Measurements from ENCODE around the gene AKR7A2.

The AKR7A2 gene

DNA sequence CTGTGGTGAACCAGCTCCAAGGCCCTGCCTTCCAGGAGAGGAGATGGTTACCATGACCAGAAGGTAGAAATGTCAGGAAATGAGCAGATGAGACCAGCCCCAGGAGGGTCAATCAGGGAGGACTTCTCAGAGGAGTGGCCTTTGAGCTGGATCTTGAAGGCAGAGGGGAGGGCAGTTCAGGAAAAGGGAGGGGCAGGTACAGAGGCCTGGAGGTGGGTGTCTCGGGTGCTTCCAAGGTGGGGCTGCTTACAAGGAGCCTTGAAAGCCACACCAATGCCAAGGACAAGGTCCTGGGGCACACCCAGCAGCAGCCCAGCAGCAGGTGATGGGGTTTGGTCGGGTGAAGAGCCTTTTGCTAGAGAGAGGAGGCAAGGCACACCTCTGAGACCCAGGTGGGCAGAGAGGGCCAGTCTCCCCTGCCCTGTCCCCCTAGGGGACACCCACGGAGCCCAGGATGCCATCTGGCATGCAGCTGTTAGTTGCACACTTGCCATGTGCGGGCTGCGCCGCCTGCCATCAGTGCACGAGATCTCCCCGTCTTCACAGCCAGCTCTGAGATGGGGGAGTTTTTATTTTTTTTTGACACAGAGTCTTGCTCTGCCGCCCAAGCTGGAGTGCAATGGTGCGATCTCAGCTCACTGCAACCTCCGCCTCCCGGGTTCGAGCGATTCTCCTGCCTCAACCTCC is 18.6 kb upstream of the AKR7A2 start:
- Histone ChIP-seq H3K14ac (ENCODE audit: low read length) (no peak overlapping the region), H2BK5ac (ENCODE audit: low read depth, low read length, poor library complexity) (no peak overlapping the region), H3K79me1 (ENCODE audit: low read length) (no peaks in the 10 kb centered on the region), H3K36me3 (ENCODE audit: control insufficient read depth in 1 of 2, insufficient read depth in 2 of 2, low read length in 2 of 2) (peaks cover 31 to 42% of the 10 kb centered on the region in 2 experiments), H4K12ac (ENCODE audit: low read depth, low read length) (no peak overlapping the region), H3K4me2 (ENCODE audit: low read length) (no peak overlapping the region), H3K4me3 (ENCODE audit: low read depth, low read length) (no peak overlapping the region), H3K9me3 (ENCODE audit: insufficient read depth, low read depth, low read length) (no peaks in the 10 kb centered on the region), H2AK5ac (ENCODE audit: low read length) (no peak overlapping the region), H3K27ac (ENCODE audit: low read depth, low read length) (no peak overlapping the region), H4K91ac (ENCODE audit: low read depth, low read length) (no peak overlapping the region), H2BK120ac (ENCODE audit: insufficient read depth, low read length, poor library complexity) (no peak overlapping the region), H4K8ac (ENCODE audit: low read depth, low read length) (no peak overlapping the region), H3K18ac (ENCODE audit: low read length) (no peak overlapping the region), H2BK12ac (ENCODE audit: low read length) (no peak overlapping the region), H3K4ac (ENCODE audit: low read depth, low read length) (no peak overlapping the region), H3K9ac (ENCODE audit: low read length) (no peak overlapping the region), H3K79me2 (ENCODE audit: control insufficient read depth, insufficient read depth, low read length, poor library complexity) (no peaks in the 10 kb centered on the region), H3K4me1 (ENCODE audit: control insufficient read depth in 1 of 2, insufficient read depth in 2 of 2, low read length in 2 of 2) (peaks cover 2 to 4% of the 10 kb centered on the region in 2 experiments), H2AFZ (ENCODE audit: insufficient read depth, low read length, poor library complexity) (no peak overlapping the region), H3K23ac (ENCODE audit: low read length) (no peak overlapping the region), H3K27me3 (ENCODE audit: insufficient read depth, low read length) (no peaks in the 10 kb centered on the region)
- DNase-seq, result no peak
- no CpG with 5 or more reads among the region's 14 CpGs for WGBS (ENCODE audit: extremely low coverage, insufficient coverage, insufficient read length)

DNA sequence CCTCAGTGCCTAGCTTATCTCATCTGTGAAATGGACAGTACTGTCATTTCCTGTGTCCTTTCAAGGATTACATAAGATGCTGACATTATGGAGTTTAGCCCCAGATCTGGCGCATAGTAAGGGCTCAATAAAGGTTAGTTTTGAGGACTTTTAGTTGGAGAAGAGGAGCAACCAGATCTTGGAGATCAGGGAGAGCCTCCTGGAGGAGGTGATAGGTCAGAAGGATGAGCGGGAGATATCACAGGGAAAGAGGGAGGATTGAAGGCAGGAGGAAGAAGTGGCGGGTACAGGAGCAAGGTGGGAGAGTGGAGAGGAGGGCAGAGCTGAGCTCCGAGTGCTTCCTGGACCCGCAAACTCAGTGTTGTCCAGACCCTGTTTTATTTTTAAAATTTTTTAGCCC is 17.7 kb upstream of the AKR7A2 start:
- H2BK5ac ChIP-seq (ENCODE audit: low read depth, low read length, poor library complexity), result no peak overlapping the region
- no peak overlapping the region for H3K9ac ChIP-seq (ENCODE audit: low read length)
- no peak overlapping the region for H2BK12ac ChIP-seq (ENCODE audit: low read length)
- H3K79me2 ChIP-seq (ENCODE audit: control insufficient read depth, insufficient read depth, low read length, poor library complexity), result no peaks in the 10 kb centered on the region
- peaks cover 41 to 50% of the 10 kb centered on the region in 2 experiments for H3K36me3 ChIP-seq (ENCODE audit: control insufficient read depth in 1 of 2, insufficient read depth in 2 of 2, low read length in 2 of 2)
- no peak overlapping the region for H2BK120ac ChIP-seq (ENCODE audit: insufficient read depth, low read length, poor library complexity)
- no peak overlapping the region for H3K4me2 ChIP-seq (ENCODE audit: low read length)
- H2AK5ac ChIP-seq (ENCODE audit: low read length), result no peak overlapping the region
- no peak overlapping the region for H2AFZ ChIP-seq (ENCODE audit: insufficient read depth, low read length, poor library complexity)
- H3K79me1 ChIP-seq (ENCODE audit: low read length), result no peaks in the 10 kb centered on the region
- peaks cover 2 to 4% of the 10 kb centered on the region in 2 experiments for H3K4me1 ChIP-seq (ENCODE audit: control insufficient read depth in 1 of 2, insufficient read depth in 2 of 2, low read length in 2 of 2)
- no peak overlapping the region for H3K4me3 ChIP-seq (ENCODE audit: low read depth, low read length)
- H4K12ac ChIP-seq (ENCODE audit: low read depth, low read length), result no peak overlapping the region
- H3K18ac ChIP-seq (ENCODE audit: low read length), result no peak overlapping the region
- H4K8ac ChIP-seq (ENCODE audit: low read depth, low read length), result no peak overlapping the region
- H3K14ac ChIP-seq (ENCODE audit: low read length), result no peak overlapping the region
- H3K9me3 ChIP-seq (ENCODE audit: insufficient read depth, low read depth, low read length), result no peaks in the 10 kb centered on the region
- no peak for DNase-seq
- H3K23ac ChIP-seq (ENCODE audit: low read length), result no peak overlapping the region
- H3K27ac ChIP-seq (ENCODE audit: low read depth, low read length), result no peak overlapping the region
- WGBS (ENCODE audit: extremely low coverage, insufficient coverage, insufficient read length), result no CpG with 5 or more reads among the region's 5 CpGs
- no peak overlapping the region for H3K4ac ChIP-seq (ENCODE audit: low read depth, low read length)
- no peak overlapping the region for H4K91ac ChIP-seq (ENCODE audit: low read depth, low read length)
- H3K27me3 ChIP-seq (ENCODE audit: insufficient read depth, low read length), result no peaks in the 10 kb centered on the region

DNA sequence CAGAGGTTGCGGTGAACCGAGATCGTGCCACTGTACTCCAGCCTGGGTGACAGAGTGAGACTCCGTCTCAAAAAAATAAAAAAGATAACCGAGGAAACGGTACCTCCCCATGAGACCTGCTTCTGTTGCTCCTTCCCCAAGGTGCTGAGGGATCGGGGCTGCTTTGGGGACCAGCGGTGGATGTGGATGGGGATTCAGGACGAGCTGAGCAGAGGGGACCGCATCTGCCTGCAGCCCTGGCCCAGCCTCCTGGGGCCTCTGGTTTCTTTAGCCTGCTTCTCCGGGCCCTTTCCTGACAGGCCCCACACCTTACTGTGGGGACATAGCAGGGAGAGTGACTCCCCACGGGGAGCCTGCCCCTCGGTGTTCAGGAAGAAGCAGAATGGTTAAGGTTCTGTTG is 17.2 kb upstream of the AKR7A2 start:
- H2AK5ac ChIP-seq (ENCODE audit: low read length), result no peak overlapping the region
- no peaks in the 10 kb centered on the region for H3K27me3 ChIP-seq (ENCODE audit: insufficient read depth, low read length)
- no peak overlapping the region for H3K4me2 ChIP-seq (ENCODE audit: low read length)
- H2BK120ac ChIP-seq (ENCODE audit: insufficient read depth, low read length, poor library complexity), result no peak overlapping the region
- H3K4me3 ChIP-seq (ENCODE audit: low read depth, low read length), result no peak overlapping the region
- no peaks in the 10 kb centered on the region for H3K9me3 ChIP-seq (ENCODE audit: insufficient read depth, low read depth, low read length)
- H3K23ac ChIP-seq (ENCODE audit: low read length), result no peak overlapping the region
- no CpG with 5 or more reads among the region's 13 CpGs for WGBS (ENCODE audit: extremely low coverage, insufficient coverage, insufficient read length)
- H3K36me3 ChIP-seq (ENCODE audit: control insufficient read depth in 1 of 2, insufficient read depth in 2 of 2, low read length in 2 of 2), result peaks cover 45 to 55% of the 10 kb centered on the region in 2 experiments
- no peaks in the 10 kb centered on the region for H3K79me2 ChIP-seq (ENCODE audit: control insufficient read depth, insufficient read depth, low read length, poor library complexity)
- no peak overlapping the region for H2AFZ ChIP-seq (ENCODE audit: insufficient read depth, low read length, poor library complexity)
- no peak overlapping the region for H3K4ac ChIP-seq (ENCODE audit: low read depth, low read length)
- H4K12ac ChIP-seq (ENCODE audit: low read depth, low read length), result no peak overlapping the region
- no peak overlapping the region for H4K8ac ChIP-seq (ENCODE audit: low read depth, low read length)
- H2BK5ac ChIP-seq (ENCODE audit: low read depth, low read length, poor library complexity), result no peak overlapping the region
- H2BK12ac ChIP-seq (ENCODE audit: low read length), result no peak overlapping the region
- no peak overlapping the region for H3K18ac ChIP-seq (ENCODE audit: low read length)
- no peak overlapping the region for H3K27ac ChIP-seq (ENCODE audit: low read depth, low read length)
- no peaks in the 10 kb centered on the region for H3K79me1 ChIP-seq (ENCODE audit: low read length)
- no peak overlapping the region for H4K91ac ChIP-seq (ENCODE audit: low read depth, low read length)
- peaks cover 2 to 4% of the 10 kb centered on the region in 2 experiments for H3K4me1 ChIP-seq (ENCODE audit: control insufficient read depth in 1 of 2, insufficient read depth in 2 of 2, low read length in 2 of 2)
- H3K14ac ChIP-seq (ENCODE audit: low read length), result no peak overlapping the region
- no peak for DNase-seq
- H3K9ac ChIP-seq (ENCODE audit: low read length), result no peak overlapping the region

DNA sequence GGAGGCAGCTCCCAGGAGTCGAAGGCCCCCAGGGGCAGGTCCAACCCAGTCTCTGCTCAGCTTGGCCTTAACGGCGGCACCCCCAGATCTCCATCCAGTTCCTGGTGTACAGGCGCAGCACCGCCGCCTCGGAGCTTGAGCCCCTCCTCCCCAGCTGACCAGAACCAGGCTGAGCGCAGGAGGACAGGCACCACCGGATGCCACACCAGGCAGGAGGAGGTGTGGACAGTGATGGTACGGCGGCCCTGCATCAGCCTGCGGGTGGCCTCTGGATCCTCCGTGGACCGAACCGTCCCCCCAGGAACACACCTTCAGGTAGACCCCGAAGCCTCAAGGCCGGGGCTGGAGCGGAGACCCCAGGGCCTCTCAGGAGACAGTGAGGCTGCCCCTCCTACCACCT is 16.5 kb upstream of the AKR7A2 start:
- no peak overlapping the region for H4K12ac ChIP-seq (ENCODE audit: low read depth, low read length)
- no peak overlapping the region for H2BK120ac ChIP-seq (ENCODE audit: insufficient read depth, low read length, poor library complexity)
- no peaks in the 10 kb centered on the region for H3K79me2 ChIP-seq (ENCODE audit: control insufficient read depth, insufficient read depth, low read length, poor library complexity)
- H4K8ac ChIP-seq (ENCODE audit: low read depth, low read length), result no peak overlapping the region
- H3K14ac ChIP-seq (ENCODE audit: low read length), result no peak overlapping the region
- H3K9me3 ChIP-seq (ENCODE audit: insufficient read depth, low read depth, low read length), result no peaks in the 10 kb centered on the region
- no peak overlapping the region for H3K9ac ChIP-seq (ENCODE audit: low read length)
- H3K4me2 ChIP-seq (ENCODE audit: low read length), result no peak overlapping the region
- H3K36me3 ChIP-seq (ENCODE audit: control insufficient read depth in 1 of 2, insufficient read depth in 2 of 2, low read length in 2 of 2), result peaks cover 52 to 62% of the 10 kb centered on the region in 2 experiments
- H3K27me3 ChIP-seq (ENCODE audit: insufficient read depth, low read length), result no peaks in the 10 kb centered on the region
- no peak overlapping the region for H3K18ac ChIP-seq (ENCODE audit: low read length)
- whole genome bisulfite sequencing (ENCODE audit: extremely low coverage, insufficient coverage, insufficient read length), result no CpG with 5 or more reads among the region's 18 CpGs
- DNase-seq, result no peak
- H3K4ac ChIP-seq (ENCODE audit: low read depth, low read length), result no peak overlapping the region
- H2AFZ ChIP-seq (ENCODE audit: insufficient read depth, low read length, poor library complexity), result no peak overlapping the region
- H3K4me3 ChIP-seq (ENCODE audit: low read depth, low read length), result no peak overlapping the region
- H2BK5ac ChIP-seq (ENCODE audit: low read depth, low read length, poor library complexity), result no peak overlapping the region
- peaks cover 0 to 4% of the 10 kb centered on the region in 2 experiments for H3K4me1 ChIP-seq (ENCODE audit: control insufficient read depth in 1 of 2, insufficient read depth in 2 of 2, low read length in 2 of 2)
- H2AK5ac ChIP-seq (ENCODE audit: low read length), result no peak overlapping the region
- H3K27ac ChIP-seq (ENCODE audit: low read depth, low read length), result no peak overlapping the region
- no peak overlapping the region for H2BK12ac ChIP-seq (ENCODE audit: low read length)
- no peaks in the 10 kb centered on the region for H3K79me1 ChIP-seq (ENCODE audit: low read length)
- H4K91ac ChIP-seq (ENCODE audit: low read depth, low read length), result no peak overlapping the region
- no peak overlapping the region for H3K23ac ChIP-seq (ENCODE audit: low read length)

Data from trophoblast cell (in vitro differentiated cells and primary cell).